GM19239 (cell line): ENCODE data around the gene SATB2.

Experiments used
- DNase-seq: peaks from one replicate; pipeline ENCODE4 v3.0.0; 2011; ENCODE audit warnings: low spot score; ENCODE audit not compliant: insufficient read length
- FAIRE-seq: peaks from 2 replicates; lab custom pipeline; 2011; peaks lifted over from hg19 to GRCh38; lab: Jason Lieb, UNC

The SATB2 gene

DNA sequence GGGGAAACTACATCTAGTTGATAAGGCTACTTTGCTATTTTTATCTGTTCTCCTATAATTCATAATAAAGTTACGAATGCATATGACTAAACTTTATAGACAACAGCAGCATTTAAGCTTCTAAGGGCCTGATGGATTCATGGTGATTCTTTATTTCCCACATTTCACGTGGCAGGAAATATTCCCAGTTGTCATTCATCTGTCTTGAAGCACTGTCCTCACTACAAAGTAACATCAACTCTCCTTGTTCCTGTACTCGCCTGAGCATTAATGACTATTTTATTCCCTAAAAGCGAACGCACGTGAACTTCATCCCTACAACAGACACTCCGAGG lies 2.6 kb downstream of the SATB2 start:
- FAIRE-seq (no peak), DNase-seq (no peak)

DNA sequence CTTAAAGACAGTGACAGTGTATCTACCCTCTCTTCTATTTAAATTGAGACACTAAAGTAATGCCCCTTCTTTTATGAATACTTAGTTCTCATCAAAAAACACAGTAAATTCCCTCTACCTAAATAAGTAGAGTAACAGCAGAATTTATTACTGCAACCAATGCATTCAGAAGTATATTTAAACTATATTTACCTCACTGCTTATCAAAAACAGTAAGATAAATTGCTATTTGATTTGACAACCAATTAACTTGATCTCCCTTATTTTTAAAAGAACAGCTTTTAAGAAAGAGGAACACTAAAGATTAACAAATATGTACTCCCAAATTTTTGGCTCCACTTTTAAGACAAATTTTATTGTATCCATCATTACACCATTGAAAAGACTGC lies 4.8 kb downstream of the SATB2 start:
- DNase-seq, result no peak
- FAIRE-seq, result no peak

DNA sequence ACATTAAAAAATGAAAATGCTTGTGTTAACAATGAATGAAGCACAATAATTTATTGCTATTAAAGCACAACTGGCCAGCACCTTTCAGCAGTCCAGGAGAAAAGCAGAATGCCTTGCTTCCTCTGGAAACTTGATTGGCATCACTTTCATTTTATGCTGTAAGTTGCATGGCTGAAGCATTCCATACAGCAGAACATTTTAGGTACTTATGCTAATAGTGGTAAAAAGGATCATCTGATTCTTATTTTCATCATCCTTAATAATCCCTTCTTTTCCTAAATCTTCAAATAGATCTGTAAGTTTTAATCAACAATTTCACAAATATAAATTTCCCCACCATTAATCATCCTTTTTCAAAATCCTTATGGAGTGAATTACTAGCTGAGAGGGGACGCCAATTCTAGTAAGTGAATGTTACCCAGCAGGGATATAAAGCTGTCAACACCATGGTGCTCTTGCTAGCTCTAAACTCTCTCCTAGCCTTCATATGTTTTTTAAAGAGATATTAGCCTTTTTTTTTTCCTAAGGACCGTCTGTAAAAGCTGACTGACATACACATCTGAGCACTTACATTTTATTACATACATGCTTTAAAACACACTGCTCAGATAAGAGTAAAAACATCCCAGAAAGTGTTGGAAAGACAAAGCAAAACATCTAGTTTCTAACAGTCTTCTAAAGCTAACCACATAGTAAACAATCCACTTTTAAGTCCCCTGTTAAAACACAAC lies 5.3 kb downstream of the SATB2 start:
- DNase-seq (no peak), FAIRE-seq (no peak)

DNA sequence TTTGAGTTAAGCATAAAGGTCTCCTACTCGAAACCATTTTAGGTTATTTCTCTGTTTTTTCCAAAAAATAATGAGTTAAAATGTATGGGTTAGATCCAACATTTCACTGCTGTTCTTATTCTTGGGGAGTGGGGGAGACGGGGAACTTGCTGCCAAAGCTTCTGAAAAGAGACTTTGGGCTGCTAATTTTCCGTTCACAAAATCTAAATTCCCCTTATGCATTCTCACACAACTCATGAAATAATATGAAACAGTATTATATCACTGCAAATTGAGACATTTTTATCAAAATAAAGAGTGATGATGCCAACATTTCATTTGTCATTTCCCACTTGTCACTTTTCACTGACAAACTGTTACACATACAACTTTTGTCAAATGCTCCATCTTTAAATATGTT lies 7.8 kb downstream of the SATB2 start:
- FAIRE-seq (no peak), DNase-seq (no peak)

DNA sequence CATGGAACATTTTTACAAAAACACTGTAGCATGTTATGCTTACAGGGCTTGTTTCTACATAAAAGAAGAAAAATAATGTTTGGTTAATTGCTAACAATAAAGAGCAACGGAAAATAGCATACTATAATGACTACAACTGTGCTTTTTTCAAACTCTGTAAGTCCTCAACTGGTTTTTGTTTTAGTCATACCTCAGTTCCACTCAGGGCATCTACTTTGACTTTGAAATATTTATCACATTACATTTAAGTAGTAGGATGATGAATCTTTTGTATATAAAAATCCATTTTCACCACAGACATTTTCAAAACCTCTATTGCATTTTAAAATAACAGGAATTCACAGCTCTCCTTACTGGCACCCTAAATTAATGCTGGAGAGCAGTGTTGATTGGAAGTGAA lies 8.3 kb downstream of the SATB2 start:
- FAIRE-seq, result no peak
- DNase-seq, result no peak

DNA sequence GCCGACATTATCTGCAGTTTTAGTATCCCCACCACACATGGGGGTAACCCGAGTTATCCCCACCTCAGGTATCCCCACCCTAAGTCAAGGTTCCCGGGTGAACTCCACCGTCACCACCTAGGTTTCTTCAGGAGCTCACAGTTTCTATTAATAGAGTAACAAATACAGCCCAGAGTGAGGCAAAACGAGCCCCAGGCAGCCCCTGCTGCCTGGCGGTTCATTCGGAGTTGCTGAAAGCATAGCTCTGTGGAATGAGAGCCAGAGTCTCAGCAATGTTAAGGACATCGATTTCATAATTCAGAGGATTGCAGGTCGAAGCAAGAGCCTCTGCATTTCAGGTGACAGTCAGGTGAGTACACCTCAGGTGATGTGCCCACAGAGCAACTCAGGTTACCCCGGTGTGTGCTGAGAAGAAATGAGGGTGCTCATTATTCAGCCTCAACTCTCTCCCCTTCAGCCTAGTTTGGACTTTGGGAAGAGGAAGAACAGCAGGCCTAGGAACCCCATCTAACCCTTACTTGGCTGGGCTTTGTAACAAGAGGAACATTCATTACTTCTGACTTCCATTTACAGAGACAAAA lies 10.7 kb downstream of the SATB2 start:
- DNase-seq, result no peak
- FAIRE-seq, result no peak

DNA sequence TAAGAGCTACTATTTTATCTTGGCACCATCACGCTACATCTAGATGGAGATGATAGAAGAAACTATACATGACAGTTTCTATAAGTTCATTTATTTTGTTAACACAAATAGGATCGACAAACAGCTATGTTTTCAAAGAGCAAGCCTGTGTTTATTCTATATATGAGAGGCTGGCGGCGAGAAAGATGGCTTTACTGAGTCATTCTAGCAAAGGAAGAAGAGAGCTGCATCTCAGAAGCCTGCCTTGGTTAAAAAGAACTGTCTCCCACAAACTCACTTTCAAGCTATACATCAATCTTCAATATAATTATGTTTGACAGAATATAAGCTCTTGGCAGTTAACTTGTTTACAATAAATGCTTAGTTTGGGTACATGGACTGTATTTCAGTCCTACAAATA lies 13.0 kb downstream of the SATB2 start:
- FAIRE-seq (no peak), DNase-seq (no peak)

DNA sequence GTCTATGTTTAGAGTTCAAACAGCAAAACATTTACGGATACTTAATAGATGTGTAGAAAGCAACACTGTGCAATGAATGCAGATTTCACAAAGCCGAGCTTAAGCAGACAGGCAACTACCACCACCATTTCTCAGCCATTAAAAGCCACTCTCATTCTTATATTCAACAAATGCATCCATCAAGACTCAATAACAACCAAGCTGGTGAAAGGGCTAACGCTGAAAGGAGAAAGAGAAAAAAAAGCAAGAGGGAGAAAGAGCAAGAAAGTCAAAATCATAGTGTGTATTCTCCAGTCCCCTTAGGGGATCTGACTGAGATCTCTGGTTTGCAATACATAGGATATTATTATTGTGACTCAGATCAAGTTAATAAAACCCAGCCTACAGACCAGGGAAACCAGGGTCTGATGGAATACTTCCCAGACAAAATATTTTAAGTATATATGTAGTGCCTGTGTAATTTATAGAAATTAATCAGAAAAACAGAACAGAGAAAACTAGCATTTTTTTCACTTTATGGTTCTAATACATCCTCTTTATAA lies 14.1 kb downstream of the SATB2 start:
- no peak for FAIRE-seq

DNA sequence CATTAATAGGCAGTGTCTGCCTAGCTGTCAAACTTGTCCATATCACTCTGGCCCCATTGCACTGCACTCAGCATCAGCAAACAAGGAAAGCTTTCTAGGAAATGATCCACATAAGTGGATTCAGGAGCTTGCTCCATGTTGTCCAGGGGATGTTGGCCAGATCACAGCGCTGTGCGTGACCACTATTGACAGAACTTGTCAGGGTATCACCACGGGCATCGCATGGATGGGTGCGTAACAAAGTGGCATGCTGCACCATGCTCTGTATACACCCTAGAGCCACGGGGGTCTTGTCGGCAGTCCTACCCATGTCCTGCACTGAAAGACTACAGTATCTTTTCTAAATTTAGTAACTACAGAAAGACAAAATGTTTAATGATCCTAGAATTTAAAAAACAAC lies 15.6 kb downstream of the SATB2 start:
- no peak for DNase-seq
- FAIRE-seq, result no peak

More for the DNA sequence above, 14.1 kb downstream of the SATB2 start:
- no peak for DNase-seq

DNA sequence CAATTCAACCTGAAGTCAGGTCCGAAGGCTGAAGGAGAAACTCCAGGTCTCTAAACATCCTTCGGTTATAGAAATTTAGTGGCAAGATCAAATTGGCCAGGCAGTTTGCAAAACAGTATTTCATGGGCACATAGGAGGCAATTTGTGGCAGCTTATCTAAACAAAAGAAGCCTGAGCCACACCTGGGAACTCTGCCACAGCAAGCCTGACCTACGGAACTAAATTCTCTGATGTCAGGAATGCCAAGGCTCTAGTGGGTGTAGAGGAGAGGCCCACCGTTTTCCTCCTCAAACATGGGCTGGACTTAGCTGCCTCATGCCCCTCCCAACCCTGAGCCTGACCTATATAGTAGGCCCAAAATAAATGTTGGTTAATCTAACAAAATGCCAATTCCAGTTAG lies 16.0 kb downstream of the SATB2 start:
- FAIRE-seq, result no peak
- DNase-seq, result no peak

DNA sequence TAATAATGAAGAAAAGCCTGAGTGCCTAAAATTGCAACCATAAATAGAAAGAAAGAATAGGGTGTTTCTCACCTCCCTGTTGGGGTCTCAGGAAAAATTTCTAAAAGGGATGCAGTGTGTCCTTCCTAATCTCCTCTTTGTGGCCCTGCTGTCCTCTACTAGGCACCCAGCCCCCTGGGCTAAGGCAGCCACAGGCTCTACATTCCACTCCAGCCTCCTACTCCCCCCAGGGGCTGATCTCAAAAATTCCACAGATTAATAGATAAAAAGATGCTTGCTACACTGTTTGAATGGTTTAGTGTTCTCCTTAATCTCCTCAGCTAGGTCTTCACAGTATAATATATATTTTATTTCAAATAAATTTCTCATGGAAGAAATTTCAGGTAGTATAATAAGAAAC lies 17.6 kb downstream of the SATB2 start:
- FAIRE-seq (no peak), DNase-seq (no peak)

DNA sequence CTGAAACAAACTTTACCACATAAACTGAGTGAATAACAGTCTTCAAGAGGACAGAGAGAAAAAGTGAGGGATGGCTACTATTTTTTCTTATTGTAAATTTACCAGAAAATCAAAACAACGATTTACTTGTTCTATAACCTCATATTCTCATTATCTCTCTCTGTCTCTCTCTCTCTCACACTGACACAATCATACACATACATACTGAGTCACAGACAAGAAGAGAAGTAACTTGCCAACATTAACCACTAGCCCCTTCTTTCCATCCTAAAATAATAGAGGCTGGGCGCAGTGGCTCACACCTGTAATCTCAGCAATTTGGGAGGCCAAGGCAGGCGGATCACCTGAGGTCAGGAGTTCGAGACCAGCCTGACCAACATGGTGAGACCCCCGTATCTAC lies 18.2 kb downstream of the SATB2 start:
- no peak for FAIRE-seq
- DNase-seq, result no peak

DNA sequence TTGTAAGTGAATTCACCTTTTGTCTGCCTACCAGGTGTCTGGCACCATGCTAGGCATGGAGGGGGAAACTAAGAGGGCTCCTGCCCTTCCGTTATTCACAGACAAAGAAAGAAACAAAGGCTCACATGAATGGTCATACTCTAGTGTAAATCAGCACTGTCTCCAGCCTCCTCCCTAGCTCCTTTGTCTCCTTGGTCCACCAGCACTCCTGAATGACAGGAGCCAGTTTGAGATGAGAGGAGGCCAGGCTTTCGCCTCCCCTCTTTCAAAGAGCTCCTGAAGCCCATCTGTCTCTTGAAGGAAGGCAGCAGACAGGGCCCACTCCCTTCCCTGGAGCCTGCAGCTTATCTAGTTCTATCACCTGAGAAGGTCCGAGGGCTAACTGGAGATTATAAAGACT lies 18.7 kb downstream of the SATB2 start:
- FAIRE-seq, result no peak
- no peak for DNase-seq

DNA sequence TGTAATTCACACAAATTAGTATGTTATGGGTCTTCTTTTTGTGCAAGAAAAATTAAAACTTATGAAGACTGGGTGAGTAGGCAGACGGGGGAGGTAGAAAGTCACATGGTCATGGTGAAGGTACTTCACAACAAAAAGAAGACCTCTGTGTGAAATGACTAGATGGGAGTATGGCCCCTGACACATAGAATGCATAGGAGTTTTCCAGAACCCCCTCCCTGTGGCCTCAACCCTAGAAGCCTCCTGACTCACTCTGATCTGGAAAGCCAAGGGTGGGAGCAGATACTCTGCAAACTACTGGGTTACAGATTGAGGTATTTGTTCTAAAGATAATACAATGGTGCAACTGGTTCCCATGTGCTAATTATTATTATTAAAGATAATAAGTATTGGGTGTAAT lies 23.2 kb downstream of the SATB2 start:
- FAIRE-seq (no peak), DNase-seq (no peak)

DNA sequence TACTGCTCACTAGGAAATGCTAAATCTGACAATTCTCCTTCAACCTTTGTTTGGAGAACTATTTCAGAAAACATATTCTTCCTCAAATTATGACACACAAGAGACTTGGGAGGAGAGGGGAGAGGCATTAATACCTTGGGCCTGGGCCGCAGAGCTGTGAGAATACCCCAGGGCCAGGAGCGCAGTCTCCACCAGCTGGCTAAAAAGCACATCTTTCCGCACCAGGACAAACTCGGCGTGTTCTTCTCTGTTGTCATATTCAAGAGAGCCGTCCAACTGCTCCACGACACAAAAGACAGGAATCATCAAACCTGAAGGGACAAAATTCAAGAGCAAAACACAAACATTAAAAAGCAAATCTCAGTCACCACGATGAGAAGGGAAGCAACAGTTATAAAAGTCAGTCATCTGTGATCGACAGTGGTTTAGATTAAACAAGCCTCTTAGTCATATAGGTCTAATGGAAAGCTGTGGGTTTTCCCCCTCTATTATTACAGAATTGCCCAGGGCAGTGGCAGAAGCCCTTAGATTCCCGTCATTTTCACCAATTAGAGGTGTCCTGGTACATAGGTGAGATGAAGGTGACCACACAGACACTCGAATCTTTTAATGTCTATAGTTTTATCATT lies 24.4 kb downstream of the SATB2 start:
- FAIRE-seq, result no peak
- DNase-seq, result no peak

DNA sequence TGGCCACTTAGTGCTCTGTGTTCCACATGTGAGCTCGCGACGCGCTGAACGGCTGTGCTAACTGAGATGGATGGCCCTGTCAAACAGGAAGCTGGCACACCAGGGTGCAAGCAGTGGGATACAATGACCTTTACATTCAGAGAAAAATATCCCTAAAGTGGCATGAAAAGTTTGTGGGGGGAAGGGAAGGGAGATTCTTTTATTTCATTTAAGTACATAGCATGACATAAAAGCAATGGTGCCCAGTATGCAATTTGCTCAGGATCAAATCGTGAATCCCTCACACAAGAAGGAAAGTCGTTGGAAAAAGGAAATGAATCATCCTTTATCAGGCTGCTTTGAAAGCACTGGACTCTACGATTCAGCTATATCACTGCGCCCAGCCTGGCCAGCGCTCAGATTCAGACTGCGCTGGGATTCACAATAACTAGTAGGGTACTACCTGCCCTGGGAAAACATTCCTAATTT lies 26.0 kb downstream of the SATB2 start:
- DNase-seq (no peak), FAIRE-seq (no peak)

DNA sequence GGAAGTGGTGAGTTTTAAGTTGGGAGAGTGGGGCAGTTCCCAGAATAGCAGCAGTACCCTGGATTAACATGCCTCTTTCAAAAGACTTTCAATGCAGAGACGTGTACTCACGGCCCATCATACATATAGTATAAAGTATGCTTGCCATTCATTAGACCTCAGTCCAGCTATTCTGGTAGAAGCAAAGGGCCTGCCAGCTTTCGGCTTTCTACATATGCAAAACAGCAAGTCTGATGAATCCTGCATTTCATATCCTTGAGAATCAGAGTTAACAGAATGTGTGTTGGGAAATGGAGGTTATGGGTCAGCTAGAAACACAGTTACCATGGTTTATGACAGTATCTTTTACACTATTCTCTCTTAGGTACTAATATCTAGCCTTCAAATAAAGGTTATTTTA lies 27.5 kb downstream of the SATB2 start:
- FAIRE-seq, result no peak
- DNase-seq, result no peak

DNA sequence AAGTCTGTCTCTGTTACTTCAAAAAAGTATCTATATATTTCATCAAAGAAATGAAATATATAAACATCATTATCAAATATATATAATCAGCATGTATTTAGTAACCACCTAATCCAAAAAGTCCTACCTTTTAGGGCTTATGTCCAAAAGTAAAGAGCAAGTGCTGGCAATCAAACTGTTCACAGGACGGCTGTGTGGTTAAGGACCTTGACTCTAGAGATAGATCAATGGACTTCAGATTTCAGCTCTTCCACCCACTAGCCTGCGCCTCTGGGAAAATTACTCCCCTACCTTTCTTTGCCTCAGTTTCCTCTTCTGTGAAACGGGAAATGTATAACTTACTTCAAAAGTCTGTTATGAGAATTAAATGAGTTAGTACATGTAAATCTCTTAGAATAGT lies 29.4 kb downstream of the SATB2 start:
- FAIRE-seq, result no peak
- no peak for DNase-seq

DNA sequence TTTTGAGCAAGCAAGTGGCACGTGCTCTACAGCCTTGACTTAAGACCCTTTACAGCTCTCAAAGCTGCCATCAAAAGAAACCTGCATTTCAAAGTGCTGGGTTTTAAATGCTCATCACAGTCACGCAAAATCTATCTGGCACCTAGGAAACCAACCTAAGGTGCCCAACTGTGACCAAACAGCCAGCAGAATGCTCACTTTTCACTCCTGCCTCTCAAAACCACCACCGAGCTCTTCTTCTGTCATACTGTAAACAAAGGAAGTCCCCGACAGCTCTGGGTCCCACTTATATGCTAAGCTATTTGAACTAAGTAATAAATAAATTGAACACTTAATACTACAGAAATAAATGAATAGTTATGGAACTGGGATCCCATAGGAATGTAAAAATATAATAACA lies 33.6 kb downstream of the SATB2 start:
- FAIRE-seq (no peak), DNase-seq (no peak)

DNA sequence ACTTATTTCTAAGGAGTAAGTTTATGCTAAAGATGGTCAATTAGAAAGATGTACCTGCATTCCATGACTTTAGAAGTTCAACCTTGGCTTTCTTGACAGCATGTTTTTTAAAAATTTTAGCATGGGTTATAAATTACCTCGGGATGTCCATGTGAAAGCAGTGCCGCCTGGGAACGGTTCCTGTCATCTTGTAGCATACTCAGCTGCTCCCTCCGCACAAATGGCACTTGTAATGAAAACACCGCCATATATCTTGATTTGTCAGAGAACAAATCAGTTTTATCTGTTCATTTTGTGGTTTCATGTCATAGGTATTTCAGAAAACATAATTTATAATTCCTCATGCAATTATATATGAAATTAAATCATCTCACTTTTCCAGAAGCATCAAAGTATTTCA lies 38.3 kb downstream of the SATB2 start:
- FAIRE-seq, result no peak
- DNase-seq, result no peak

DNA sequence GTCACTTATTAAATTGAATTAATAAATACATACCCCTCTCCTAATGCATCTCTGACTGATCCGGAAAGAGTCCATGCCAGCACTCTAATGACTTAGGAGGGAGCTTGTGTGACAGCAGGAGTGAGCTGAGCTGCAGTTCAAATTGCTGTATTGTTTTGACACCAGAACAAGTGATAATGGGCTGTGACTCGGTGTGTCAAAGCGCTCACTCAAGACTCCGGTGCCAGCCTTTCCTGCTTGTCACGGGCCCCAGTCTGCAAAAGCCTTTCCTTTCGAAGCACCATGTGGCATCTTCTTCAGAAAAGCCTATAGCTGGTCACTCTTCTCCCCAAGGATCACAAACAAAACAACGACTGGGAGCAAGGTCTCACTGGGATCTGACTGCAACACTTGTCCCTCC lies 43.3 kb downstream of the SATB2 start:
- FAIRE-seq, result no peak
- DNase-seq, result no peak

DNA sequence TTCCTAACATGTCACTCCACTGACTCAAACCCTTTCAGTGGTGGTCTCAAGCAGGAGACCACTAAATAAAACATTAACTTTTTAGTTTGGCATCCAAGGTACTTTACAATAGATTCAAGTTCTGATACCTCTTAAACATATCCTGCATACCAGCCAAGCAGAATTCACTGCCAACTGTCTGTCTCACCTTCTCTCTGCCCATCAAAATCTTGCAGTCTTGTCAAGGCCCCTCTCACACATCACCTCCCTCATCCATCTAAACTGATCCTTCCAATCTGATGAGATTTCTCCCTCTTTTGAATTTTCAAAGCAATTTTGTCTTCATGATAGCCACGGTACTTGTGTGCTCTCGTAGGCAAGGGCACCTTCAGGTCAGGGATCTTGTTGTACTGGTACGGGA lies 43.7 kb downstream of the SATB2 start:
- FAIRE-seq (no peak), DNase-seq (no peak)
